Keratinocyte (primary cell): ENCODE measurements around the gene IGFBP6. TPM values are rescaled to one million over a fixed set of nuclear protein-coding genes. Genes with fewer than 3 reads are reported as not detected.

Source experiments
- DNase-seq: peaks from one replicate; pipeline ENCODE4 v3.0.0-alpha.2; 2011; ENCODE audit warnings: low read depth, missing footprints, low spot score
- FAIRE-seq: peaks from 2 replicates; lab custom pipeline; 2011; peaks lifted over from hg19 to GRCh38; lab: Jason Lieb, UNC
- H2AFZ ChIP-seq: 2 replicates; pipeline ENCODE4 v1.6.0; 2012; ENCODE audit warnings: low read length, control low read depth, inconsistent platforms; ENCODE audit not compliant: control insufficient read depth
- H3K27ac ChIP-seq: 2 replicates; pipeline ENCODE4 v1.5.1; 2011; ENCODE audit warnings: low read length; ENCODE audit not compliant: control insufficient read depth, insufficient read depth
- H3K27me3 ChIP-seq: 3 replicates; pipeline ENCODE4 v1.6.0; 2011; ENCODE audit warnings: low read length; ENCODE audit not compliant: control insufficient read depth, insufficient read depth; ENCODE audit errors: extremely low read depth
- H3K36me3 ChIP-seq, 2 experiments: 2 replicates in 1 of 2; 3 replicates in 1 of 2; pipeline ENCODE4 v1.5.1; 2011; ENCODE audit warnings: low read length in 2 of 2, mild to moderate bottlenecking in 1 of 2; ENCODE audit not compliant: control insufficient read depth in 2 of 2, insufficient read depth in 2 of 2; ENCODE audit errors: extremely low read depth in 1 of 2
- H3K4me1 ChIP-seq: 3 replicates; pipeline ENCODE4 v1.5.1; 2011; ENCODE audit warnings: low read length; ENCODE audit not compliant: control insufficient read depth, insufficient read depth; ENCODE audit errors: extremely low read depth
- H3K4me2 ChIP-seq: 3 replicates; pipeline ENCODE4 v1.6.0; 2011; ENCODE audit warnings: low read depth, low read length; ENCODE audit not compliant: control insufficient read depth, insufficient read depth; ENCODE audit errors: extremely low read depth
- H3K4me3 ChIP-seq, 3 experiments: fragments of 200-600 bp in 1 of 3; sonication (generic) in 1 of 3; 2 replicates in 2 of 3; 3 replicates in 1 of 3; pipeline ENCODE4 v1.5.1; 2011 to 2016; ENCODE audit warnings: low read length in 3 of 3, mild to moderate bottlenecking in 3 of 3, control low read depth in 2 of 3, inconsistent platforms in 1 of 3, low read depth in 1 of 3, mixed read lengths in 1 of 3, mixed run types in 1 of 3, moderate library complexity in 1 of 3; ENCODE audit not compliant: control insufficient read depth in 2 of 3, insufficient read depth in 2 of 3; ENCODE audit errors: extremely low read depth in 1 of 3
- H3K79me2 ChIP-seq: 2 replicates; pipeline ENCODE4 v1.6.0; 2012; ENCODE audit warnings: low read length; ENCODE audit not compliant: control insufficient read depth, insufficient read depth
- H3K9ac ChIP-seq: 3 replicates; pipeline ENCODE4 v1.6.0; 2011; ENCODE audit warnings: low read length; ENCODE audit not compliant: control insufficient read depth, insufficient read depth; ENCODE audit errors: extremely low read depth
- H3K9me1 ChIP-seq: 3 replicates; pipeline ENCODE4 v1.6.0; 2011; ENCODE audit warnings: low read length; ENCODE audit not compliant: control insufficient read depth, insufficient read depth; ENCODE audit errors: extremely low read depth
- H3K9me3 ChIP-seq: 2 replicates; pipeline ENCODE4 v1.5.1; 2012; ENCODE audit warnings: low read depth, low read length; ENCODE audit not compliant: control insufficient read depth
- H4K20me1 ChIP-seq: 3 replicates; pipeline ENCODE4 v1.6.0; 2011; ENCODE audit warnings: low read length; ENCODE audit not compliant: control insufficient read depth, insufficient read depth; ENCODE audit errors: extremely low read depth
- EZH2 ChIP-seq: IDR thresholded peaks from one replicate; pipeline ENCODE4 v1.6.1; 2012; ENCODE audit warnings: inconsistent platforms, mild to moderate bottlenecking, low read length, moderate library complexity
- dilution Hi-C: fragments of 300-500 bp; cut with MboI; formaldehyde crosslinking; loops from one replicate; pipeline ENCODE4 v1.7.0; 2020; ENCODE audit warnings: low sequenced_read_pairs; ENCODE audit not compliant: extremely low pct_ligation_motif_present
- polyA plus RNA-seq, 5 experiments: library from polyadenylated mRNA; depleted of rRNA in 3 of 5; stranded (reverse) in 3 of 5; stranded (forward) in 1 of 5; unstranded in 1 of 5; fragments of >200 nt; gene quantifications; 1 replicate in 1 of 5; 2 replicates in 3 of 5; 3 replicates in 1 of 5; pipeline versions ENCODE4 v1.2.1 to v1.2.3, GENCODE V29; 2011 to 2012; ENCODE audit warnings: missing spikeins in 2 of 5, low read depth in 1 of 5, low replicate concordance in 1 of 5
- TF ChIP-seq, protein P1 (sequence below), 3 experiments: IDR thresholded peaks in 1 of 3; conservative IDR thresholded peaks in 1 of 3; optimal IDR thresholded peaks in 1 of 3; 2 replicates in 2 of 3; 3 replicates in 1 of 3; pipeline versions ENCODE3 to v1.5.1; 2011; ENCODE audit warnings: low read length in 3 of 3, mild to moderate bottlenecking in 3 of 3, moderate library complexity in 2 of 3, control low read depth in 1 of 3, inconsistent platforms in 1 of 3; ENCODE audit not compliant: insufficient read depth in 2 of 3; ENCODE audit errors: extremely low read depth in 1 of 3

The IGFBP6 gene
- polyA plus RNA-seq, 1 donor (not counting 4 experiments of a cell fraction or from before 2014, with no cell fraction given): 30.1 TPM

DNA sequence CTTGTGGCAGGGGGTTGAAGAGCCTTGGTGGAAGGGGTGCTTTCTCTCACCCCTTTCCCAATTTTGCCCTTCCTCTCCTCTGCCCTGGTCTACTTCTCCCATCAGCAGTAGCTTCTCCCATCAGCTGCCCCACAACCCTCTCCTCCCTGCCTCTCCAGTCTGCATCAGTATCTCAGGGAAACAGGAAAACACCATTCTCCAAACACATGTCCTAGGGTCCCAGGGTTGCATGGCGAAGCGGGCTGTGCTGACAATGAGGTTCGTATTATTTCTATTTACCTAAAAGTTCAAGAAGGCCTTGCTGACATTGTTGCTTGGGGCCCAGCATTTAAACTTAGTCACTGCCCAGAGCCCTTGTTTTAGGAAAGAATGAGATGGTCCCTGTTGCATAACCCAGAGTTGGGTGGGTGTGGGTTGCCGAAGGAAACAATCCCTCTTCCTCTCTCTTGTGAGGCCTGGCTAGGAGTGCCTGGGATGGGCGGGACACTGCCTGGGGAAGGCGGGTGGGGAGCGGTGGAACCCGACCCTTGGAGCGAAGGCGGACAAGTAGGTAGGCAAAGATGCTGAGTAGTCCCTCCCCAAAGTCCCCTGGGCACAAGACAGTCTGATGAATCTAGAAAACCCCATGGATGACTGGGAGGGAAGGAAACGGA, 1.3 kb upstream of the IGFBP6 start:
- H2AFZ ChIP-seq: no peak overlapping the region
- dilution Hi-C loops: no loop called here
- H4K20me1 ChIP-seq: no peaks in the 10 kb centered on the region
- H3K36me3 ChIP-seq: no peaks in the 10 kb centered on the region
- FAIRE-seq (no peak), DNase-seq (no peak)
- H3K27me3 ChIP-seq: no peaks in the 10 kb centered on the region
- no peaks in the 10 kb centered on the region for H3K79me2 ChIP-seq
- H3K4me2 ChIP-seq: peak overlapping the region; percentile 99
- H3K27ac ChIP-seq: no peak overlapping the region
- peaks cover 32% of the 10 kb centered on the region for H3K4me1 ChIP-seq
- no peak overlapping the region for H3K9ac ChIP-seq
- peak overlapping the region in 1 of 3 experiments; percentile 74 for H3K4me3 ChIP-seq
- H3K9me3 ChIP-seq: no peaks in the 10 kb centered on the region
- TF ChIP-seq, protein P1, sequence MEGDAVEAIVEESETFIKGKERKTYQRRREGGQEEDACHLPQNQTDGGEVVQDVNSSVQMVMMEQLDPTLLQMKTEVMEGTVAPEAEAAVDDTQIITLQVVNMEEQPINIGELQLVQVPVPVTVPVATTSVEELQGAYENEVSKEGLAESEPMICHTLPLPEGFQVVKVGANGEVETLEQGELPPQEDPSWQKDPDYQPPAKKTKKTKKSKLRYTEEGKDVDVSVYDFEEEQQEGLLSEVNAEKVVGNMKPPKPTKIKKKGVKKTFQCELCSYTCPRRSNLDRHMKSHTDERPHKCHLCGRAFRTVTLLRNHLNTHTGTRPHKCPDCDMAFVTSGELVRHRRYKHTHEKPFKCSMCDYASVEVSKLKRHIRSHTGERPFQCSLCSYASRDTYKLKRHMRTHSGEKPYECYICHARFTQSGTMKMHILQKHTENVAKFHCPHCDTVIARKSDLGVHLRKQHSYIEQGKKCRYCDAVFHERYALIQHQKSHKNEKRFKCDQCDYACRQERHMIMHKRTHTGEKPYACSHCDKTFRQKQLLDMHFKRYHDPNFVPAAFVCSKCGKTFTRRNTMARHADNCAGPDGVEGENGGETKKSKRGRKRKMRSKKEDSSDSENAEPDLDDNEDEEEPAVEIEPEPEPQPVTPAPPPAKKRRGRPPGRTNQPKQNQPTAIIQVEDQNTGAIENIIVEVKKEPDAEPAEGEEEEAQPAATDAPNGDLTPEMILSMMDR (optimal IDR thresholded peaks at IDR 0.05 in 1 of 3, IDR thresholded peaks at IDR 0.05 in 1 of 3, conservative IDR thresholded peaks at IDR 0.05 in 1 of 3; ENCODE audit: extremely low read depth in 1 of 3, insufficient read depth in 2 of 3, low read length in 3 of 3): no peak
- no peaks in the 10 kb centered on the region for H3K9me1 ChIP-seq

DNA sequence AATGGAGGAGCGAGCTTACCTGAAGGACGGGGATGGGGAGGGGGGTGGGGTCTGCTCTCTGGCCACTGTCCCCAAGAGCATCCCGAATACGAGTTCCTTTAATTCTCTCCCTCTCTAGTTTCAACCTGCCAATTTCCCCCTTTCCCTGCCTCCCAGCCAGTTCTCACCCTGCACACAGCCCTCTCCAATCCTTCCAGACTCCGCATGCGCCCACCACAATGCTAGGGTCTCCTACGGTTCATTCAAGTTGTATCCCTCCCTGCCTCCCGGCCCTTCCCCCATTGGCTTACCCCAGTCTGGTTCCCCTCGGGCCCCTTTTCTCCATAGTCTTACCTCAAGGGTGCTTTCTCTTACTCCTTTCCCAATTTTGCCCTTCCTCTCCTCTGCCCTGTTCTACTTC, 708 bp upstream of the IGFBP6 start:
- Histone ChIP-seq H3K4me3 (peak overlapping the region in 2 of 3 experiments; percentile 48 to 74), H3K9me1 (no peaks in the 10 kb centered on the region), H3K36me3 (no peaks in the 10 kb centered on the region), H3K27ac (no peak overlapping the region), H3K9me3 (no peaks in the 10 kb centered on the region), H3K4me2 (peak overlapping the region; percentile 99), H3K9ac (no peak overlapping the region), H3K79me2 (no peaks in the 10 kb centered on the region), H4K20me1 (no peaks in the 10 kb centered on the region), H3K27me3 (no peaks in the 10 kb centered on the region), H2AFZ (peak overlapping the region; percentile 15), H3K4me1 (peaks cover 32% of the 10 kb centered on the region)
- FAIRE-seq: no peak
- TF ChIP-seq, protein P1 (optimal IDR thresholded peaks at IDR 0.05 in 1 of 3, IDR thresholded peaks at IDR 0.05 in 1 of 3, conservative IDR thresholded peaks at IDR 0.05 in 1 of 3; ENCODE audit: extremely low read depth in 1 of 3, insufficient read depth in 2 of 3, low read length in 3 of 3): no peak
- no peak for TF ChIP-seq EZH2
- dilution Hi-C loops: no loop called here
- no peak for DNase-seq
